HepG2 (cell line): ENCODE results near the gene RNF222. TPM values are rescaled to one million over a fixed set of nuclear protein-coding genes. Genes with fewer than 3 reads are reported as not detected.

Source experiments
- ATAC-seq: fragments of 200-7000 bp; cut with Tn5 transposase; 3 replicates; pipeline ENCODE4 v1.9.1; 2020; ENCODE audit warnings: mild to moderate bottlenecking, moderate library complexity
- BruUV-seq: library from RNA; stranded (reverse); fragments of 400-500 nt; replicated peaks from 2 replicates; lab custom pipeline; 2021; lab: Mats Ljungman, UMichigan
- CTCF ChIA-PET: fragments of 300-600 bp; formaldehyde crosslinking; extraction: SDS; loops from one replicate; lab custom pipeline; 2021; ENCODE audit warnings: low total read pairs, inconsistent platforms, low intra/inter-chr PET ratio; lab: Yijun Ruan, JAX
- POLR2A ChIA-PET: fragments of 350-600 bp; sonication (Branson Sonifier 250); formaldehyde crosslinking; loops from one replicate; lab custom pipeline; 2020; ENCODE audit warnings: antibody characterized with exemption, inconsistent platforms; lab: Yijun Ruan, JAX
- DNase-seq: peaks from one replicate; pipeline ENCODE4 v3.0.0-alpha.2; 2015; ENCODE audit warnings: low spot score
- FAIRE-seq: peaks from 3 replicates; lab custom pipeline; 2011; peaks lifted over from hg19 to GRCh38; lab: Jason Lieb, UNC
- H2AFZ ChIP-seq: one replicate; pipeline ENCODE4 v1.6.1; 2011; ENCODE audit warnings: low read length, inconsistent platforms
- H3K27ac ChIP-seq: fragments of 300-600 bp; 3 replicates; pipeline ENCODE4 v1.8.0; 2011; ENCODE audit warnings: mixed run types, mild to moderate bottlenecking, mixed read lengths, low read length, inconsistent platforms; ENCODE audit not compliant: insufficient read depth; ENCODE audit errors: extremely low read length
- H3K27me3 ChIP-seq, 2 experiments: fragments of 200-600 bp in 1 of 2; 2 replicates in 1 of 2; 3 replicates in 1 of 2; pipeline versions ENCODE4 v1.6.0 to v1.8.0; 2011; ENCODE audit warnings: low read length in 2 of 2, mild to moderate bottlenecking in 2 of 2, moderate library complexity in 2 of 2, inconsistent platforms in 1 of 2; ENCODE audit not compliant: insufficient read depth in 2 of 2, control insufficient read depth in 1 of 2
- H3K36me3 ChIP-seq, 2 experiments: fragments of 200-600 bp in 1 of 2; replicated peaks in 1 of 2; 2 replicates in 1 of 2; 3 replicates in 1 of 2; pipeline versions ENCODE4 v1.5.1 to v1.8.0; 2011; ENCODE audit warnings: low read length in 2 of 2, inconsistent platforms in 1 of 2; ENCODE audit not compliant: insufficient read depth in 2 of 2, control insufficient read depth in 1 of 2
- H3K4me1 ChIP-seq: 2 replicates; pipeline ENCODE4 v1.5.1; 2012; ENCODE audit warnings: low read length, inconsistent platforms; ENCODE audit not compliant: insufficient read depth
- H3K4me2 ChIP-seq: 2 replicates; pipeline ENCODE4 v1.6.0; 2011; ENCODE audit warnings: low read depth, low read length, inconsistent platforms
- H3K4me3 ChIP-seq, 3 experiments: fragments of 200-600 bp in 1 of 3; sonication (generic), shearing (Covaris generic) in 1 of 3; replicated peaks in 1 of 3; 2 replicates each; pipeline ENCODE4 v1.5.1; 2011 to 2016; ENCODE audit warnings: low read length in 3 of 3, inconsistent platforms in 2 of 3, low read depth in 2 of 3, mild to moderate bottlenecking in 2 of 3, control low read depth in 1 of 3, mixed read lengths in 1 of 3; ENCODE audit not compliant: insufficient read depth in 1 of 3
- H3K79me2 ChIP-seq: one replicate; pipeline ENCODE4 v1.6.1; 2011; ENCODE audit warnings: low read length, inconsistent platforms; ENCODE audit not compliant: insufficient read depth
- H3K9ac ChIP-seq: 2 replicates; pipeline ENCODE4 v1.6.0; 2011; ENCODE audit warnings: mild to moderate bottlenecking, low read depth, low read length, inconsistent platforms; ENCODE audit not compliant: insufficient read depth
- H3K9me3 ChIP-seq: 2 replicates; pipeline ENCODE4 v1.5.1; 2012; ENCODE audit warnings: mild to moderate bottlenecking, low read length
- H4K20me1 ChIP-seq: 2 replicates; pipeline ENCODE4 v1.6.0; 2011; ENCODE audit warnings: inconsistent platforms, mild to moderate bottlenecking, low read length, moderate library complexity; ENCODE audit not compliant: insufficient read depth
- ZNF121 ChIP-seq: sonication (generic); formaldehyde crosslinking; IDR thresholded peaks from 2 replicates; pipeline ENCODE4 v1.5.0; 2020; ENCODE audit warnings: mild to moderate bottlenecking, missing genetic modification reagents
- ZNF770 ChIP-seq: sonication (generic); formaldehyde crosslinking; IDR thresholded peaks from 2 replicates; pipeline ENCODE4 v1.5.0; 2020; ENCODE audit warnings: mild to moderate bottlenecking, missing genetic modification reagents
- ZNF800 ChIP-seq: sonication (generic); formaldehyde crosslinking; IDR thresholded peaks from 2 replicates; pipeline ENCODE4 v1.4.0; 2020; ENCODE audit warnings: missing genetic modification reagents
- WGBS: methylation state at CpG from one replicate; pipeline ENCODE4 v1.1.6; 2017; ENCODE audit warnings: low lambda C conversion rate; 5-methylcytosine and 5-hydroxymethylcytosine counted together
- in situ Hi-C: cut with HindIII; loops from 2 replicates; pipeline ENCODE4 v1.10.0; 2017; ENCODE audit warnings: low pct_unique_long_range_greater_than_20kb; ENCODE audit not compliant: extremely low pct_ligation_motif_present
- intact Hi-C: fragments of 100-400 bp; cut with micrococcal nuclease; formaldehyde crosslinking; loops from one replicate; pipeline ENCODE4 v1.10.0; 2022; ENCODE audit not compliant: unreplicated experiment
- polyA plus RNA-seq, 8 experiments: library from polyadenylated mRNA; depleted of rRNA in 3 of 8; stranded (reverse) in 7 of 8; unstranded in 1 of 8; fragments of >200 nt; fragmentation: Illumina TruSeq in 4 of 8; extraction: Trizol in 4 of 8; gene quantifications; 2 replicates each; pipeline versions ENCODE4 v1.2.1 to v1.2.3, GENCODE V29; 2011 to 2016; ENCODE audit warnings: low read depth in 4 of 8, missing spikeins in 1 of 8, mixed read lengths in 1 of 8; ENCODE audit not compliant: insufficient read depth in 1 of 8
- total RNA-seq, 5 experiments: library from RNA; depleted of rRNA; stranded (reverse); fragments of >200 nt; fragmentation: Illumina TruSeq; extraction: Trizol; gene quantifications; 2 replicates each; pipeline ENCODE4 v1.2.3, GENCODE V29; 2016; ENCODE audit warnings: low read depth in 1 of 5

Gene RNF222
- total and polyA plus RNA-seq, 2 of the 13 experiments (the other 11 are each of a cell fraction or from before 2014, with no cell fraction given) = not detected

GRCh38 chr17:8442310-8442709 lies 44.7 kb upstream of the RNF222 start:
- WGBS = 93% methylated on average over 2 of the region's 2 CpGs
- no TSS peak for BruUV-seq

More at GRCh38 chr17:8442310-8442709, 44.7 kb upstream of the RNF222 start:
- ATAC-seq = no peak
- no peak for TF ChIP-seq ZNF800 (CRISPR knock-in tag)
- peak; percentile 66; the same call in 1 of the 2 replicates for TF ChIP-seq ZNF770 (CRISPR knock-in tag)
- TF ChIP-seq ZNF121 (CRISPR knock-in tag) = peak; percentile 92
- TF ChIP-seq, all 625 proteins: peak for 2
- H4K20me1 ChIP-seq = peaks cover 32% of the 10 kb centered on the region
- POLR2A ChIA-PET = no interaction called here
- H2AFZ ChIP-seq = no peak overlapping the region
- peaks cover 95% of the 10 kb centered on the region for H3K4me1 ChIP-seq
- H3K27me3 ChIP-seq = no peaks in the 10 kb centered on the region
- H3K4me3 ChIP-seq = no peak overlapping the region
- H3K4me2 ChIP-seq = no peak overlapping the region
- no peaks in the 10 kb centered on the region for H3K9me3 ChIP-seq
- intact Hi-C loops (no loop called here), in situ Hi-C loops (no loop called here)
- CTCF ChIA-PET = no interaction called here
- H3K36me3 ChIP-seq = peaks cover 3 to 29% of the 10 kb centered on the region in 2 experiments; a peak in 4 of 5 replicates
- H3K9ac ChIP-seq = no peak overlapping the region
- H3K79me2 ChIP-seq = peaks cover 74% of the 10 kb centered on the region
- DNase-seq (no peak), FAIRE-seq (no peak)
- no peak overlapping the region for H3K27ac ChIP-seq
